ENCODE data around the gene CALML4. TPM values are rescaled to one million over a fixed set of nuclear protein-coding genes. Genes with fewer than 3 reads are reported as not detected.
A peak's percentile ranks its signal among the peaks of the same experiment; 100 is the strongest.

The CALML4 gene
- total RNA-seq, 6 experiments from 2014 or later, result 0.40 to 1.9 (median 0.87) TPM

GRCh38 chr15:68195336-68196112 is 9.6 kb downstream of the CALML4 start:
- Mint-ChIP-seq H3K4me1 (ENCODE audit: low read depth) (no peaks in the 10 kb centered on the region), H3K9me3 (no peaks in the 10 kb centered on the region), H3K4me3 (no peak overlapping the region), H3K36me3 (ENCODE audit: low read depth) (peaks cover 26% of the 10 kb centered on the region), H3K27me3 (ENCODE audit: insufficient read depth) (peaks cover 4% of the 10 kb centered on the region; the same call in 1 of the 2 replicates), H3K27ac (peak overlapping the region; percentile 19; the same call in 1 of the 2 replicates)
- TF ChIP-seq, protein P1, sequence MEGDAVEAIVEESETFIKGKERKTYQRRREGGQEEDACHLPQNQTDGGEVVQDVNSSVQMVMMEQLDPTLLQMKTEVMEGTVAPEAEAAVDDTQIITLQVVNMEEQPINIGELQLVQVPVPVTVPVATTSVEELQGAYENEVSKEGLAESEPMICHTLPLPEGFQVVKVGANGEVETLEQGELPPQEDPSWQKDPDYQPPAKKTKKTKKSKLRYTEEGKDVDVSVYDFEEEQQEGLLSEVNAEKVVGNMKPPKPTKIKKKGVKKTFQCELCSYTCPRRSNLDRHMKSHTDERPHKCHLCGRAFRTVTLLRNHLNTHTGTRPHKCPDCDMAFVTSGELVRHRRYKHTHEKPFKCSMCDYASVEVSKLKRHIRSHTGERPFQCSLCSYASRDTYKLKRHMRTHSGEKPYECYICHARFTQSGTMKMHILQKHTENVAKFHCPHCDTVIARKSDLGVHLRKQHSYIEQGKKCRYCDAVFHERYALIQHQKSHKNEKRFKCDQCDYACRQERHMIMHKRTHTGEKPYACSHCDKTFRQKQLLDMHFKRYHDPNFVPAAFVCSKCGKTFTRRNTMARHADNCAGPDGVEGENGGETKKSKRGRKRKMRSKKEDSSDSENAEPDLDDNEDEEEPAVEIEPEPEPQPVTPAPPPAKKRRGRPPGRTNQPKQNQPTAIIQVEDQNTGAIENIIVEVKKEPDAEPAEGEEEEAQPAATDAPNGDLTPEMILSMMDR (IDR thresholded peaks at IDR 0.05), result no peak
- no peak for DNase-seq

- TF ChIP-seq, protein P1 (IDR thresholded peaks at IDR 0.05), result no peak
- no peak for DNase-seq
- Mint-ChIP-seq H3K36me3 (ENCODE audit: low read depth) (peaks cover 49% of the 10 kb centered on the region), H3K4me3 (no peak overlapping the region), H3K9me3 (no peaks in the 10 kb centered on the region), H3K27ac (no peak overlapping the region), H3K4me1 (ENCODE audit: low read depth) (peaks cover 7% of the 10 kb centered on the region), H3K27me3 (ENCODE audit: insufficient read depth) (no peaks in the 10 kb centered on the region; the same call in 1 of the 2 replicates)
Measured at GRCh38 chr15:68192804-68193486, 12.2 kb downstream of the CALML4 start.

DNA sequence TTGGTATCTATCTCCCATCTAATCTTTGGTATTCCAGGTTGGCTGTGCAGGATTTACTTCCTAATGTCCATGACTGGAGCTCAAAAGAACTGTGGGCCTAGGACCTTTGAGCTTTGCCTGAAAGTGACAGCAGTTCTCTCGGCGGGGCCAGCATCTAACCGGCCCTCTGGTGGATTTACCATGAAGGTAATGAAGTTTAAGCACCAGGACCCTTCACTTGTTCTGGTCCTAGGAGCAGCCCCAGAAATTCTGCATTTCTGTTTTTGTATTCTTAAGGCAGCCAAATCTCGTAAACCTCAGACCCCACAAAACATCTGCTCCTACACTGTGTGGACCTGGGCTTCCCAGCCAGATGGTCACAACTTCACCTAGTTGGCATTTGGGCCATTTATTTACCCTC is 13.0 kb downstream of the CALML4 start:
- H3K9me3 Mint-ChIP-seq, result no peaks in the 10 kb centered on the region
- no peak overlapping the region for H3K4me3 Mint-ChIP-seq
- peaks cover 15% of the 10 kb centered on the region for H3K4me1 Mint-ChIP-seq (ENCODE audit: low read depth)
- TF ChIP-seq, protein P1 (IDR thresholded peaks at IDR 0.05), result no peak
- DNase-seq, result no peak
- no peak overlapping the region for H3K27ac Mint-ChIP-seq
- H3K27me3 Mint-ChIP-seq (ENCODE audit: insufficient read depth), result no peaks in the 10 kb centered on the region; the same call in 1 of the 2 replicates
- H3K36me3 Mint-ChIP-seq (ENCODE audit: low read depth), result peaks cover 54% of the 10 kb centered on the region

- H3K36me3 Mint-ChIP-seq (ENCODE audit: low read depth), result peaks cover 54% of the 10 kb centered on the region
- peaks cover 16% of the 10 kb centered on the region for H3K4me1 Mint-ChIP-seq (ENCODE audit: low read depth)
- H3K27me3 Mint-ChIP-seq (ENCODE audit: insufficient read depth), result no peaks in the 10 kb centered on the region; the same call in 1 of the 2 replicates
- no peaks in the 10 kb centered on the region for H3K9me3 Mint-ChIP-seq
- TF ChIP-seq, protein P1 (IDR thresholded peaks at IDR 0.05), result no peak
- H3K27ac Mint-ChIP-seq, result no peak overlapping the region
- DNase-seq, result no peak
- no peak overlapping the region for H3K4me3 Mint-ChIP-seq
Measured at GRCh38 chr15:68191555-68191954, 13.6 kb downstream of the CALML4 start.

GRCh38 chr15:68190048-68190447 is 15.1 kb downstream of the CALML4 start:
- DNase-seq, result no peak
- no peaks in the 10 kb centered on the region for H3K9me3 Mint-ChIP-seq
- H3K36me3 Mint-ChIP-seq (ENCODE audit: low read depth), result peaks cover 51% of the 10 kb centered on the region
- H3K27me3 Mint-ChIP-seq (ENCODE audit: insufficient read depth), result no peaks in the 10 kb centered on the region; the same call in 1 of the 2 replicates
- H3K4me1 Mint-ChIP-seq (ENCODE audit: low read depth), result peaks cover 16% of the 10 kb centered on the region
- no peak overlapping the region for H3K4me3 Mint-ChIP-seq
- TF ChIP-seq, protein P1 (IDR thresholded peaks at IDR 0.05), result no peak
- H3K27ac Mint-ChIP-seq, result no peak overlapping the region
